Measurements from ENCODE around the gene PCCB. TPM values are rescaled to one million over a fixed set of nuclear protein-coding genes. Genes with fewer than 3 reads are reported as not detected.
"Not testable (repeated sequence)": the region's sequence is repeated elsewhere in the genome, so short reads cannot be mapped to it uniquely, and the experiment has no call there.

PCCB gene
- total RNA-seq, 4 donors from 2014 or later, result 12.9 to 42.8 (median 17.2) TPM

DNA sequence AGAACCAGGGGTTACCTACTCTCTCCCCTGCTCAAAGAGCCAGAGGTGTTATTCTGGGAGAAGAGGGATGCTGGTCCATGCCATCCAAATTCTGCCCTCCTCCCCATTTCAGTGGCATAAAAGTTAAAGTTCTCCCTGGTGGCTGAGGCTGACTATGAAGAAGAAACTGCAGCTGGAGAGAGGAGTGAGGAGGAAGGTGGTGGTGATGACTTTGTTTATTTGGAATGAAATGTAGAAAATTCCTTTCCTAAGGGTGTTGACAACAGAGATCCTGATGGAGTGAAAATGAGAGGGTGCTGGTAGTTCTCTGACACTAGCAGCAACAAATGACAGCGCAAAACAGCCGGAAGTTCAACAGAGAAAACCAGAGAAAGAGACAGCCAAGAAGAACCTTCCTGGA is 100.4 kb downstream of the PCCB start:
- no peak for TF ChIP-seq POLR2A (IDR thresholded peaks at IDR 0.05)
- TF ChIP-seq, protein P1, sequence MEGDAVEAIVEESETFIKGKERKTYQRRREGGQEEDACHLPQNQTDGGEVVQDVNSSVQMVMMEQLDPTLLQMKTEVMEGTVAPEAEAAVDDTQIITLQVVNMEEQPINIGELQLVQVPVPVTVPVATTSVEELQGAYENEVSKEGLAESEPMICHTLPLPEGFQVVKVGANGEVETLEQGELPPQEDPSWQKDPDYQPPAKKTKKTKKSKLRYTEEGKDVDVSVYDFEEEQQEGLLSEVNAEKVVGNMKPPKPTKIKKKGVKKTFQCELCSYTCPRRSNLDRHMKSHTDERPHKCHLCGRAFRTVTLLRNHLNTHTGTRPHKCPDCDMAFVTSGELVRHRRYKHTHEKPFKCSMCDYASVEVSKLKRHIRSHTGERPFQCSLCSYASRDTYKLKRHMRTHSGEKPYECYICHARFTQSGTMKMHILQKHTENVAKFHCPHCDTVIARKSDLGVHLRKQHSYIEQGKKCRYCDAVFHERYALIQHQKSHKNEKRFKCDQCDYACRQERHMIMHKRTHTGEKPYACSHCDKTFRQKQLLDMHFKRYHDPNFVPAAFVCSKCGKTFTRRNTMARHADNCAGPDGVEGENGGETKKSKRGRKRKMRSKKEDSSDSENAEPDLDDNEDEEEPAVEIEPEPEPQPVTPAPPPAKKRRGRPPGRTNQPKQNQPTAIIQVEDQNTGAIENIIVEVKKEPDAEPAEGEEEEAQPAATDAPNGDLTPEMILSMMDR (IDR thresholded peaks at IDR 0.05), result no peak
- Histone ChIP-seq H3K27ac (peak overlapping the region; percentile 31 to 62), H3K9me3 (no peaks in the 10 kb centered on the region), H3K4me1 (no peaks in the 10 kb centered on the region), H3K4me3 (no peak overlapping the region), H3K36me3 (no peaks in the 10 kb centered on the region), H3K27me3 (no peaks in the 10 kb centered on the region)
- DNase-seq, result no peak
- intact Hi-C loops (cut with DNase I; ENCODE audit: low total_unique reads), result no loop called here

DNA sequence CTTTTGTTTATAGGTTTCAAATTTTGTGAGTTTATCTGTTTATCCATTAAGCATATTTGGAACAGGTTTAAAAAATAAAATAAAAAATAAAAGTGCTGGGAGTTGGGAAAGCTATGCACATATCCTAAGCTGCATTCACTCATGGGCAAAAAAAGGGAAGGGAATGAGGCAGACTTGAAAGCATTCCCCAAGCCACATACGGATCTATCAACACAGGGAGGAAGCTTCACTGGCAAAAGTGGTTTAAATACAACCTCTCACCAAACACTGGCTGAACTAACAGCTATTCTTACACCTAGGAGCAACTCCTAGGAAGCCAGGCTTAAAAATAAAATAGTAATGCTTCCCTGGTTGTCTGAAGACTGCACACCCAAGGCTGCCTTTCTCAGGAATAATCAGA is 101.2 kb downstream of the PCCB start:
- Histone ChIP-seq H3K36me3 (no peaks in the 10 kb centered on the region), H3K9me3 (no peaks in the 10 kb centered on the region), H3K4me3 (no peak overlapping the region), H3K27ac (peak overlapping the region in 1 of 2 donors; percentile 62), H3K4me1 (no peaks in the 10 kb centered on the region), H3K27me3 (no peaks in the 10 kb centered on the region)
- DNase-seq, result no peak
- TF ChIP-seq, protein P1 (IDR thresholded peaks at IDR 0.05), result no peak
- TF ChIP-seq POLR2A (IDR thresholded peaks at IDR 0.05), result no peak
- intact Hi-C loops (cut with DNase I; ENCODE audit: low total_unique reads), result no loop called here

DNA sequence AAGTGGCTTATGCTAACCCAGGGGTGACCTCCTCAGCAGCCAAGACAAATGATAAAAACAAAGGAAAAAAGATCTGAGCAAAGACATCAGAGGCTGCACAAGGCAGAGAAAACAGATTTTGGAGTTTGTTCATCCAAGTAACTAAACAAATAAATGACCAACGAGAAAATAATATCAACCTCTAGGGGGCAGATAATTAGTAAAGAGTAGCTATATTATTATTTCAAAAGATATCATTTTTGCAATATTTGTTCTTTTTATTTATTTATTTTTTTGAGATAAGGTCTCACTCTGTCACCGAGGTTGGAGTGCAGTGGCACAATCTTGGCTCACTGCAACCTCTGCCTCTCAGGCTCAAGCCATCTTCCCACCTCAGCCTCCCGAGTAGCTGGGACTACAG is 101.8 kb downstream of the PCCB start:
- H3K4me1 ChIP-seq, result no peaks in the 10 kb centered on the region
- H3K27ac ChIP-seq, result no peak overlapping the region
- intact Hi-C loops (cut with DNase I; ENCODE audit: low total_unique reads), result no loop called here
- H3K9me3 ChIP-seq, result no peaks in the 10 kb centered on the region
- no peak overlapping the region for H3K4me3 ChIP-seq
- no peak for DNase-seq
- TF ChIP-seq, protein P1 (IDR thresholded peaks at IDR 0.05), result no peak
- TF ChIP-seq POLR2A (IDR thresholded peaks at IDR 0.05), result no peak
- no peaks in the 10 kb centered on the region for H3K36me3 ChIP-seq
- no peaks in the 10 kb centered on the region for H3K27me3 ChIP-seq

DNA sequence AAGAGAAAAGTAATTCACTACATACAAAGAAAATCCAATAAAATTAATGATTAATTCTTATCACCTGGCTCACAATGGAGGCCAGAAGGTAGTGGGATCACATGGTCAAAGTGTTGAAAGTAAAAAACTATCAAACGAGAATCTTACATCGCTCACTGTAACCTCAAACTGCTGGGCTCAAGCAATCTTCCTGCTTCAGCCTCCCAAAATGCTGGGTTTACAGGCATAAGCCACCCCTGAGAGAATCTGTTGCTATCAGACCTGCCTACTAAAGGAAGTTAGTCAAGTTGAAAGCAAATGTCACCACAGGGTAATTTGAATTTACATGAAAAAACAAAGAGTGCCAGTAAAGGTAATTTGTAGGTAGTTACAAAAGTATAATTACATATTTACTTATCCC is 103.3 kb downstream of the PCCB start:
- H3K4me3 ChIP-seq, result no peak overlapping the region
- H3K9me3 ChIP-seq, result no peaks in the 10 kb centered on the region
- no peaks in the 10 kb centered on the region for H3K36me3 ChIP-seq
- no peaks in the 10 kb centered on the region for H3K27me3 ChIP-seq
- intact Hi-C loops (cut with DNase I; ENCODE audit: low total_unique reads), result no loop called here
- no peaks in the 10 kb centered on the region for H3K4me1 ChIP-seq
- no peak for DNase-seq
- no peak overlapping the region for H3K27ac ChIP-seq
- TF ChIP-seq POLR2A (IDR thresholded peaks at IDR 0.05), result no peak

DNA sequence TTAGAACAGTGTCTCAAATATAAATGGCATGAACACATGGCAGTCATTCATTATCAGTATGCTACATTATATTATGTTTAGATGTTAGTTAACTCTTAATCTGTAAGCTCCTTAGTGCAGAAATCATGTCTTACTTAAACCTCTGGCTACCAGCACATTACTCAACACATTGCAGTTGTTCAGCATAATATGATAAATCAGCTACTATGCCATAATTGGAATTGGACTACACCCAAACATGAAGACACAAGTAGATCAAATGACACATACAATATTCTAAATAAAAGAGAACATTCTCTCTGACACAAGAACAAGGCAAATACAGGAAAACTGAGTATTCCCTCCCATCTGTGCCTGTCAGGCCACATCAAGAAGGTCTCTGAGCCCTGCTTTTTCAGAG is 116.1 kb downstream of the PCCB start:
- TF ChIP-seq, protein P1 (IDR thresholded peaks at IDR 0.05), result no peak
- no peak for TF ChIP-seq POLR2A (IDR thresholded peaks at IDR 0.05)
- intact Hi-C loops (cut with DNase I; ENCODE audit: low total_unique reads), result no loop called here
- Histone ChIP-seq H3K4me1 (no peaks in the 10 kb centered on the region), H3K9me3 (no peaks in the 10 kb centered on the region), H3K27me3 (no peaks in the 10 kb centered on the region), H3K27ac (no peak overlapping the region), H3K4me3 (no peak overlapping the region), H3K36me3 (no peaks in the 10 kb centered on the region)
- no peak for DNase-seq

DNA sequence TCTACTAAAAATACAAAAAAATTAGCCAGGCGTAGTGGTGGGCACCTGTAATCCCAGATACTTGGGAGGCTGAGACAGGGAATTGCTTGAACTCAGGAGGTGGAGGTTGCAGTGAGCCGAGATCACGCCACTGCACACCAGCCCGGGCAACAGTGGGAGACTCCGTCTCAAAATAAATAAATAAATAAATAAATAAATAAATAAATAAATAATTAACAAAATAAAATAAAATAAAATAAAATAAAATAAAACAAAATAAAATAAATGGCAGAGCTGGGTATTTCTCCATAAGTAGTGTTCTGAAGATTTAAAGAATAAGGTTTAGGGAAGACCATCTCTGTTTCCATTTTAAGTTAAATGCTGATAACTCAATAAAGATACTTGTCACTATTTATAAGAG is 125.7 kb downstream of the PCCB start:
- intact Hi-C loops (cut with DNase I; ENCODE audit: low total_unique reads); H3K27ac ChIP-seq; H3K4me1 ChIP-seq; H3K36me3 ChIP-seq; H3K27me3 ChIP-seq; H3K4me3 ChIP-seq; H3K9me3 ChIP-seq; DNase-seq: not testable (repeated sequence)
